ENCODE measurements around the gene SLC15A3.

- no peak for TF ChIP-seq CTCF (IDR thresholded peaks at IDR 0.05 in 8 of 11, conservative IDR thresholded peaks at IDR 0.05 in 3 of 11)
- no peak for TF ChIP-seq POLR2A (IDR thresholded peaks at IDR 0.05)
- no peak for TF ChIP-seq POLR2AphosphoS5 (IDR thresholded peaks at IDR 0.05)
Measured at GRCh38 chr11:60891103-60891741, 60.8 kb downstream of the SLC15A3 start.
